Right forelimb (tissue), 1 donor: ENCODE measurements around the gene KIF13A.
"Not testable (repeated sequence)": the region's sequence is repeated elsewhere in the genome, so short reads cannot be mapped to it uniquely, and the experiment has no call there.

Experiments
- DNase-seq: peaks from one replicate; pipeline ENCODE4 v3.0.0-alpha.2; 2018

KIF13A gene

GRCh38 chr6:17768881-17769280 is 218.6 kb downstream of the KIF13A start:
- DNase-seq: no peak

- no peak for DNase-seq
These were observed 219.0 kb downstream of the KIF13A start for GRCh38 chr6:17768388-17768787.

GRCh38 chr6:17762651-17763050 is 224.8 kb downstream of the KIF13A start:
- no peak for DNase-seq

GRCh38 chr6:17758119-17758518 is 229.3 kb downstream of the KIF13A start:
- no peak for DNase-seq

GRCh38 chr6:17754254-17754653 is 233.2 kb downstream of the KIF13A start:
- DNase-seq: no peak

GRCh38 chr6:17745324-17745723 is 242.1 kb downstream of the KIF13A start:
- DNase-seq: not testable (repeated sequence)

- not testable (repeated sequence) for DNase-seq
These were observed 242.6 kb downstream of the KIF13A start for GRCh38 chr6:17744757-17745308.

GRCh38 chr6:17744019-17744756 is 243.2 kb downstream of the KIF13A start:
- DNase-seq: no peak

GRCh38 chr6:17741507-17741906 is 245.9 kb downstream of the KIF13A start:
- peak; percentile 46 for DNase-seq

- DNase-seq: no peak
These were observed 246.7 kb downstream of the KIF13A start for GRCh38 chr6:17740559-17741220.

GRCh38 chr6:17737704-17738252 is 249.7 kb downstream of the KIF13A start:
- DNase-seq: no peak

- DNase-seq: not testable (repeated sequence)
These were observed 252.1 kb downstream of the KIF13A start for GRCh38 chr6:17735311-17735710.

GRCh38 chr6:17730078-17730704 is 257.2 kb downstream of the KIF13A start:
- no peak for DNase-seq

- no peak for DNase-seq
These were observed 258.0 kb downstream of the KIF13A start for GRCh38 chr6:17729223-17730077.

GRCh38 chr6:17728551-17729222 is 258.7 kb downstream of the KIF13A start:
- DNase-seq: no peak

GRCh38 chr6:17725083-17725482 is 262.4 kb downstream of the KIF13A start:
- DNase-seq: peak; percentile 44

- no peak for DNase-seq
These were observed 263.1 kb downstream of the KIF13A start for GRCh38 chr6:17724341-17724740.

GRCh38 chr6:17721671-17722070 is 265.8 kb downstream of the KIF13A start:
- DNase-seq: no peak

- DNase-seq: no peak
These were observed 268.0 kb downstream of the KIF13A start for GRCh38 chr6:17719323-17720041.

GRCh38 chr6:17716221-17716620 is 271.2 kb downstream of the KIF13A start:
- DNase-seq: no peak
